ENCODE results near the gene TGIF2LY.
"Not testable (repeated sequence)": the region's sequence is repeated elsewhere in the genome, so short reads cannot be mapped to it uniquely, and the experiment has no call there.

Gene TGIF2LY

GRCh38 chrY:3578767-3579166 is at the start of gene TGIF2LY:
TGIF2LY (plus strand) TSS chrY:3579067; CDS start chrY:3579245, 178 bp downstream.
- DNase-seq = not testable (repeated sequence)

Data from NCI-H187 treated with DMSO at 0.1 percent for 48 hours (cell line).